HUDEP-2 (cell line): Measurements from ENCODE around the gene KRCC1.
"Not testable (repeated sequence)": the region's sequence is repeated elsewhere in the genome, so short reads cannot be mapped to it uniquely, and the experiment has no call there.

Experiments used
- DNase-seq, 76 experiments: peaks; one replicate each; lab custom pipeline; 2025; ENCODE audit not compliant: unreplicated experiment in 76 of 76; lab: John Stamatoyannopoulos, UW

The KRCC1 gene

GRCh38 chr2:88006912-88007439 lies 48.6 kb downstream of the KRCC1 start:
- no peak for DNase-seq

- no peak for DNase-seq
Measured at GRCh38 chr2:88005776-88006175, 49.8 kb downstream of the KRCC1 start.

- DNase-seq = no peak
Measured at GRCh38 chr2:88003074-88003755, 52.4 kb downstream of the KRCC1 start.

GRCh38 chr2:88002359-88002707 lies 53.2 kb downstream of the KRCC1 start:
- DNase-seq = no peak

GRCh38 chr2:88000474-88000873 lies 55.1 kb downstream of the KRCC1 start:
- DNase-seq = not testable (repeated sequence)

- no peak for DNase-seq
Measured at GRCh38 chr2:87996570-87996969, 59.0 kb downstream of the KRCC1 start.

GRCh38 chr2:87995756-87996155 lies 59.8 kb downstream of the KRCC1 start:
- DNase-seq = no peak

- DNase-seq = not testable (repeated sequence)
Measured at GRCh38 chr2:87994304-87994850, 61.2 kb downstream of the KRCC1 start.

GRCh38 chr2:87992569-87992968 lies 63.0 kb downstream of the KRCC1 start:
- not testable (repeated sequence) for DNase-seq

- not testable (repeated sequence) for DNase-seq
Measured at GRCh38 chr2:87987473-87987872, 68.1 kb downstream of the KRCC1 start.

- not testable (repeated sequence) for DNase-seq
Measured at GRCh38 chr2:87985902-87986301, 69.7 kb downstream of the KRCC1 start.

- DNase-seq = not testable (repeated sequence)
Measured at GRCh38 chr2:87981182-87981581, 74.4 kb downstream of the KRCC1 start.
